IMR-90 (cell line): Measurements from ENCODE around the gene GJD2. TPM values are rescaled to one million over a fixed set of nuclear protein-coding genes. Genes with fewer than 3 reads are reported as not detected.

Experiments
- ATAC-seq: fragments of 200-7000 bp; cut with Tn5 transposase; 2 replicates; pipeline ENCODE4 v1.9.1; 2020; ENCODE audit warnings: low read depth, mild to moderate bottlenecking, moderate library complexity
- BruUV-seq: library from RNA; stranded (reverse); fragments of 400-500 nt; replicated peaks from 2 replicates; lab custom pipeline; 2021; lab: Mats Ljungman, UMichigan
- CTCF ChIA-PET: fragments of 300-600 bp; formaldehyde crosslinking; extraction: SDS; loops from one replicate; lab custom pipeline; 2021; ENCODE audit warnings: antibody characterized with exemption; lab: Yijun Ruan, JAX
- POLR2A ChIA-PET: fragments of 300-600 bp; sonication (Branson Sonifier 250); formaldehyde crosslinking; loops from one replicate; lab custom pipeline; 2022; ENCODE audit warnings: antibody characterized with exemption; ENCODE audit not compliant: unreplicated experiment; lab: Charles Lee
- DNase-seq: peaks from one replicate; pipeline ENCODE4 v3.0.0; 2013
- H2AFZ ChIP-seq: replicated peaks from 2 replicates; pipeline ENCODE3; 2013; ENCODE audit warnings: low read length, mild to moderate bottlenecking; ENCODE audit not compliant: poor library complexity
- H2AK5ac ChIP-seq: 2 replicates; pipeline ENCODE4 v1.6.1; 2013; ENCODE audit warnings: low read depth, low read length, inconsistent platforms
- H2AK9ac ChIP-seq: replicated peaks from 2 replicates; pipeline ENCODE3; 2013; ENCODE audit warnings: mild to moderate bottlenecking, low read depth, low read length, moderate library complexity; ENCODE audit not compliant: poor library complexity
- H2BK120ac ChIP-seq: 2 replicates; pipeline ENCODE4 v1.6.1; 2013; ENCODE audit warnings: low read depth, low read length, inconsistent platforms
- H2BK15ac ChIP-seq: 3 replicates; pipeline ENCODE4 v1.6.1; 2013; ENCODE audit warnings: low read depth, low read length, inconsistent platforms
- H2BK20ac ChIP-seq: 2 replicates; pipeline ENCODE4 v1.6.1; 2013; ENCODE audit warnings: low read depth, mild to moderate bottlenecking, inconsistent platforms, low read length, moderate library complexity
- H2BK5ac ChIP-seq: 2 replicates; pipeline ENCODE4 v1.6.1; 2013; ENCODE audit warnings: mild to moderate bottlenecking, low read depth, low read length, inconsistent platforms; ENCODE audit not compliant: poor library complexity, severe bottlenecking
- H3K14ac ChIP-seq: replicated peaks from 2 replicates; pipeline ENCODE4 v1.6.1; 2013; ENCODE audit warnings: low read depth, low read length, inconsistent platforms
- H3K18ac ChIP-seq: 2 replicates; pipeline ENCODE4 v1.6.1; 2013; ENCODE audit warnings: low read depth, low read length, control low read depth
- H3K23ac ChIP-seq: 2 replicates; pipeline ENCODE4 v1.6.1; 2013; ENCODE audit warnings: low read depth, low read length, inconsistent platforms
- H3K27ac ChIP-seq: 2 replicates; pipeline ENCODE4 v1.5.1; 2013; ENCODE audit warnings: mild to moderate bottlenecking, control low read depth, low read length; ENCODE audit not compliant: insufficient read depth
- H3K27me3 ChIP-seq: 2 replicates; pipeline ENCODE4 v1.6.1; 2013; ENCODE audit warnings: low read length; ENCODE audit not compliant: control insufficient read depth, insufficient read depth
- H3K36me3 ChIP-seq: 2 replicates; pipeline ENCODE4 v1.6.1; 2013; ENCODE audit warnings: low read length, mixed read lengths; ENCODE audit not compliant: control insufficient read depth, insufficient read depth
- H3K4ac ChIP-seq: 2 replicates; pipeline ENCODE4 v1.6.1; 2013; ENCODE audit warnings: low read depth, low read length, inconsistent platforms
- H3K4me1 ChIP-seq: 2 replicates; pipeline ENCODE4 v1.6.1; 2013; ENCODE audit warnings: low read length, mixed read lengths; ENCODE audit not compliant: control insufficient read depth, insufficient read depth
- H3K4me2 ChIP-seq: 2 replicates; pipeline ENCODE4 v1.6.1; 2013; ENCODE audit warnings: low read depth, mild to moderate bottlenecking, control low read depth, low read length, moderate library complexity
- H3K4me3 ChIP-seq: 2 replicates; pipeline ENCODE4 v1.5.1; 2013; ENCODE audit warnings: low read depth, mild to moderate bottlenecking, control low read depth, low read length, moderate library complexity; ENCODE audit not compliant: insufficient read depth
- H3K56ac ChIP-seq: 2 replicates; pipeline ENCODE4 v1.6.1; 2013; ENCODE audit warnings: low read length, inconsistent platforms; ENCODE audit not compliant: insufficient read depth; ENCODE audit errors: extremely low read depth
- H3K79me1 ChIP-seq, 2 experiments: 2 replicates each; pipeline ENCODE4 v1.6.1; 2013; ENCODE audit warnings: low read length in 2 of 2, inconsistent platforms in 1 of 2, low read depth in 1 of 2
- H3K9ac ChIP-seq: 2 replicates; pipeline ENCODE4 v1.6.1; 2013; ENCODE audit warnings: low read depth, low read length, control low read depth
- H3K9me1 ChIP-seq: 2 replicates; pipeline ENCODE4 v1.6.1; 2013; ENCODE audit warnings: low read length, inconsistent platforms; ENCODE audit not compliant: insufficient read depth
- H3K9me3 ChIP-seq: 2 replicates; pipeline ENCODE4 v1.6.1; 2013; ENCODE audit warnings: low read length; ENCODE audit not compliant: control insufficient read depth, insufficient read depth
- H4K20me1 ChIP-seq: 2 replicates; pipeline ENCODE4 v1.6.1; 2013; ENCODE audit warnings: low read length, inconsistent platforms; ENCODE audit not compliant: insufficient read depth
- H4K5ac ChIP-seq: 2 replicates; pipeline ENCODE4 v1.6.1; 2013; ENCODE audit warnings: mild to moderate bottlenecking, low read depth, low read length, control low read depth
- H4K8ac ChIP-seq, 2 experiments: 2 replicates each; pipeline ENCODE4 v1.6.1; 2013; ENCODE audit warnings: low read depth in 2 of 2, low read length in 2 of 2, control low read depth in 1 of 2, inconsistent platforms in 1 of 2
- H4K91ac ChIP-seq: 2 replicates; pipeline ENCODE4 v1.6.1; 2013; ENCODE audit warnings: low read depth, low read length, inconsistent platforms; ENCODE audit not compliant: insufficient read depth
- BHLHE40 ChIP-seq: fragments of 150-350 bp; IDR thresholded peaks from 2 replicates; pipeline ENCODE4 v1.6.1; 2016; ENCODE audit warnings: mild to moderate bottlenecking, low read depth, low read length
- CHD1 ChIP-seq: IDR thresholded peaks from 2 replicates; pipeline ENCODE4 v1.6.1; 2012; ENCODE audit warnings: low read depth, low read length, improper control_type of control experiment
- FOS ChIP-seq: fragments of 150-350 bp; IDR thresholded peaks from 2 replicates; pipeline ENCODE4 v1.6.1; 2016; ENCODE audit warnings: low read depth, low read length
- MAZ ChIP-seq: IDR thresholded peaks from 2 replicates; pipeline ENCODE4 v1.6.1; 2012; ENCODE audit warnings: low read depth, mild to moderate bottlenecking, low read length, improper control_type of control experiment, moderate library complexity, borderline replicate concordance
- MXI1 ChIP-seq: IDR thresholded peaks from 2 replicates; pipeline ENCODE4 v1.6.1; 2012; ENCODE audit warnings: low read depth, mild to moderate bottlenecking, low read length, moderate library complexity, borderline replicate concordance
- NFE2L2 ChIP-seq: fragments of 150-350 bp; IDR thresholded peaks from 2 replicates; pipeline ENCODE4 v1.6.1; 2016; ENCODE audit warnings: low read depth, mild to moderate bottlenecking, low read length
- POLR2A ChIP-seq: IDR thresholded peaks from 2 replicates; pipeline ENCODE4 v1.6.1; 2012; ENCODE audit warnings: mild to moderate bottlenecking, low read depth, low read length
- RAD21 ChIP-seq: IDR thresholded peaks from 2 replicates; pipeline ENCODE4 v1.6.1; 2012; ENCODE audit warnings: low read length, improper control_type of control experiment
- RFX5 ChIP-seq: IDR thresholded peaks from 2 replicates; pipeline ENCODE4 v1.8.0; 2012; ENCODE audit warnings: low read depth, mild to moderate bottlenecking, low read length, moderate library complexity
- dilution Hi-C: fragments of 300-500 bp; cut with HindIII; formaldehyde crosslinking; loops from one replicate; pipeline ENCODE4 v1.14.3; 2018; ENCODE audit warnings: low sequenced_read_pairs; ENCODE audit not compliant: unreplicated experiment
- in situ Hi-C: fragments of 300-500 bp; cut with MboI; formaldehyde crosslinking; loops from 3 replicates; pipeline ENCODE4 v1.14.3; 2019; ENCODE audit warnings: low sequenced_read_pairs, inconsistent platforms, mixed read lengths
- intact Hi-C: fragments of 100-400 bp; cut with micrococcal nuclease; formaldehyde crosslinking; loops from 2 replicates; pipeline ENCODE4 v1.10.0; 2022
- polyA plus RNA-seq, 3 experiments: library from polyadenylated mRNA; depleted of rRNA; stranded (reverse); fragments of >200 nt; gene quantifications; 2 replicates each; pipeline ENCODE4 v1.2.3, GENCODE V29; 2012; ENCODE audit warnings: low replicate concordance in 1 of 3
- total RNA-seq: library from RNA; depleted of rRNA; stranded (reverse); fragments of >200 nt; gene quantifications from 2 replicates; pipeline ENCODE4 v1.2.3, GENCODE V29; 2012
- TF ChIP-seq, protein P1 (sequence below): fragments of 150-350 bp; IDR thresholded peaks from 2 replicates; pipeline ENCODE4 v1.6.1; 2016; ENCODE audit warnings: low read depth, mild to moderate bottlenecking, low read length, moderate library complexity, borderline replicate concordance
- TF ChIP-seq, protein P2 (sequence below): conservative IDR thresholded peaks from 2 replicates; pipeline ENCODE4 v1.5.1; 2012; ENCODE audit warnings: mild to moderate bottlenecking, low read depth, low read length, improper control_type of control experiment

GJD2 gene
- total and polyA plus RNA-seq, 2 of the 4 experiments (the other 2 are of a cell fraction) = not detected

DNA sequence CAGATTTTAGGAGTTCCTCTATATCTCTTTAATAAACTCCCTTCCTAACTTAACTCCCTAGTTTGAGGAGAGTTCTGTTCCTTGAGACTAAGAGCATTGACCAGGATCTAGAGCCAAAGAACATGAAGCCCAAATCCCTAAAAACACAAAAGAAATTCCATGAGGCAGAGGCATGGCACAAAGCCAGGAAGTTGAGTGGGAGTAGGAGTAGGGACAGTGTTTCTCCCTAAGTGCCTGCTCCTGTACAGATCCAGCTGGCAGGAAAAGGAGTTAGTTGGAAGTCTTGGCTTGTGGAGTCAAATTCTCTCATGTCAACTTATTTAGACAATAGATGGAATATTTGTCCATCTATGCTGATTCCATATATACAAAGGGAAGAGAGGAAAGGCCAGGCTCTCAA, 29.2 kb upstream of the GJD2 start:
- POLR2A ChIA-PET = no interaction called here
- intact Hi-C loops = loop anchor here (5.0 kb wide), 1 partner anchor 37 kb away; no protein-coding TSS in a partner anchor
- ATAC-seq = no peak

More for the DNA sequence above, 29.2 kb upstream of the GJD2 start:
- H3K36me3 ChIP-seq = no peaks in the 10 kb centered on the region
- no peak overlapping the region for H2AK9ac ChIP-seq
- H4K8ac ChIP-seq = no peak overlapping the region
- H3K79me1 ChIP-seq = no peaks in the 10 kb centered on the region
- H3K9me1 ChIP-seq = no peaks in the 10 kb centered on the region
- no peak for TF ChIP-seq RAD21
- TF ChIP-seq RFX5 = no peak
- TF ChIP-seq, protein P1, sequence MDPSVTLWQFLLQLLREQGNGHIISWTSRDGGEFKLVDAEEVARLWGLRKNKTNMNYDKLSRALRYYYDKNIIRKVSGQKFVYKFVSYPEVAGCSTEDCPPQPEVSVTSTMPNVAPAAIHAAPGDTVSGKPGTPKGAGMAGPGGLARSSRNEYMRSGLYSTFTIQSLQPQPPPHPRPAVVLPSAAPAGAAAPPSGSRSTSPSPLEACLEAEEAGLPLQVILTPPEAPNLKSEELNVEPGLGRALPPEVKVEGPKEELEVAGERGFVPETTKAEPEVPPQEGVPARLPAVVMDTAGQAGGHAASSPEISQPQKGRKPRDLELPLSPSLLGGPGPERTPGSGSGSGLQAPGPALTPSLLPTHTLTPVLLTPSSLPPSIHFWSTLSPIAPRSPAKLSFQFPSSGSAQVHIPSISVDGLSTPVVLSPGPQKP = no peak
- no peak for TF ChIP-seq MXI1
- TF ChIP-seq BHLHE40 = no peak
- TF ChIP-seq MAZ = no peak
- TF ChIP-seq NFE2L2 = no peak
- TF ChIP-seq, protein P2, sequence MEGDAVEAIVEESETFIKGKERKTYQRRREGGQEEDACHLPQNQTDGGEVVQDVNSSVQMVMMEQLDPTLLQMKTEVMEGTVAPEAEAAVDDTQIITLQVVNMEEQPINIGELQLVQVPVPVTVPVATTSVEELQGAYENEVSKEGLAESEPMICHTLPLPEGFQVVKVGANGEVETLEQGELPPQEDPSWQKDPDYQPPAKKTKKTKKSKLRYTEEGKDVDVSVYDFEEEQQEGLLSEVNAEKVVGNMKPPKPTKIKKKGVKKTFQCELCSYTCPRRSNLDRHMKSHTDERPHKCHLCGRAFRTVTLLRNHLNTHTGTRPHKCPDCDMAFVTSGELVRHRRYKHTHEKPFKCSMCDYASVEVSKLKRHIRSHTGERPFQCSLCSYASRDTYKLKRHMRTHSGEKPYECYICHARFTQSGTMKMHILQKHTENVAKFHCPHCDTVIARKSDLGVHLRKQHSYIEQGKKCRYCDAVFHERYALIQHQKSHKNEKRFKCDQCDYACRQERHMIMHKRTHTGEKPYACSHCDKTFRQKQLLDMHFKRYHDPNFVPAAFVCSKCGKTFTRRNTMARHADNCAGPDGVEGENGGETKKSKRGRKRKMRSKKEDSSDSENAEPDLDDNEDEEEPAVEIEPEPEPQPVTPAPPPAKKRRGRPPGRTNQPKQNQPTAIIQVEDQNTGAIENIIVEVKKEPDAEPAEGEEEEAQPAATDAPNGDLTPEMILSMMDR = no peak
- no peak for TF ChIP-seq FOS
- TF ChIP-seq POLR2A = no peak
- no peak for TF ChIP-seq CHD1
- no peak for DNase-seq
- CTCF ChIA-PET = interaction anchor here (1.4 kb wide), 1 partner anchor 10 kb away, joined by 3 read pairs; no protein-coding TSS in a partner anchor
- H4K5ac ChIP-seq = no peak overlapping the region
- H3K4me1 ChIP-seq = no peaks in the 10 kb centered on the region
- no peak overlapping the region for H3K23ac ChIP-seq
- H3K18ac ChIP-seq = no peak overlapping the region
- H3K9ac ChIP-seq = no peak overlapping the region
- H3K9me3 ChIP-seq = no peaks in the 10 kb centered on the region; the same call in 1 of the 2 replicates
- no peak overlapping the region for H2BK120ac ChIP-seq
- no peak overlapping the region for H2BK20ac ChIP-seq
- in situ Hi-C loops = no loop called here
- no peak overlapping the region for H3K27ac ChIP-seq
- no peaks in the 10 kb centered on the region for H4K20me1 ChIP-seq
- no peak overlapping the region for H4K91ac ChIP-seq
- peaks cover 15% of the 10 kb centered on the region for H3K27me3 ChIP-seq
- H2AFZ ChIP-seq = no peak overlapping the region
- no peak overlapping the region for H2BK5ac ChIP-seq
- no peak overlapping the region for H3K4me3 ChIP-seq
- no peak overlapping the region for H2BK15ac ChIP-seq
- no peak overlapping the region for H3K14ac ChIP-seq
- H3K4me2 ChIP-seq = no peak overlapping the region
- no peak overlapping the region for H3K4ac ChIP-seq
- no peak overlapping the region for H2AK5ac ChIP-seq
- no TSS peak for BruUV-seq
- dilution Hi-C loops = no loop called here
- no peak overlapping the region for H3K56ac ChIP-seq
